GM20000 (cell line): Measurements from ENCODE around the gene COG7.
"Not testable (repeated sequence)": the region's sequence is repeated elsewhere in the genome, so short reads cannot be mapped to it uniquely, and the experiment has no call there.

Experiments used
- DNase-seq: peaks from one replicate; pipeline ENCODE4 v3.0.0; 2012; ENCODE audit warnings: low spot score
- CTCF ChIP-seq: IDR thresholded peaks from 2 replicates; pipeline ENCODE4 v1.5.1; 2012; ENCODE audit warnings: mild to moderate bottlenecking, control low read depth; ENCODE audit errors: extremely low read depth, missing control alignments

Gene COG7

GRCh38 chr16:23476289-23476688 is 23.3 kb upstream of the COG7 start:
- TF ChIP-seq CTCF = no peak
- DNase-seq = no peak

GRCh38 chr16:23469814-23470213 is 16.8 kb upstream of the COG7 start:
- no peak for DNase-seq
- TF ChIP-seq CTCF = no peak

GRCh38 chr16:23466162-23466885 is 13.3 kb upstream of the COG7 start:
- TF ChIP-seq CTCF = no peak
- no peak for DNase-seq

- no peak for TF ChIP-seq CTCF
- no peak for DNase-seq
Measured at GRCh38 chr16:23465179-23465578, 12.2 kb upstream of the COG7 start.

- no peak for DNase-seq
- no peak for TF ChIP-seq CTCF
Measured at GRCh38 chr16:23464196-23464595, 11.2 kb upstream of the COG7 start.

GRCh38 chr16:23462994-23463393 is 10.0 kb upstream of the COG7 start:
- not testable (repeated sequence) for DNase-seq

- no peak for TF ChIP-seq CTCF
- no peak for DNase-seq
Measured at GRCh38 chr16:23453338-23454052, 506 bp upstream of the COG7 start.

GRCh38 chr16:23452221-23452571 is 793 bp downstream of the COG7 start:
- TF ChIP-seq CTCF = no peak
- no peak for DNase-seq
